Thoracic aorta (tissue), 2 donors: ENCODE data around the gene BCR. TPM values are rescaled to one million over a fixed set of nuclear protein-coding genes. Genes with fewer than 3 reads are reported as not detected.

Experiments
- ATAC-seq: fragments of 150-250 bp; one replicate; pipeline ENCODE4 v1.8.0; 2017; ENCODE audit warnings: low read depth; ENCODE audit not compliant: insufficient number of reproducible peaks, low FRiP score
- DNase-seq: peaks from one replicate; pipeline ENCODE4 v3.0.0-alpha.2; 2020; ENCODE audit warnings: low spot score
- H3K27ac ChIP-seq, 2 donors: fragments of 200-600 bp; sonication (generic); 1 replicate in 1 of 2; 2 replicates in 1 of 2; pipeline ENCODE4 v1.5.1; 2016; ENCODE audit warnings: mild to moderate bottlenecking in 2 of 2, moderate library complexity in 2 of 2
- H3K27me3 ChIP-seq: fragments of 200-600 bp; sonication (generic); replicated peaks from 2 replicates; pipeline ENCODE4 v1.6.0; 2016; ENCODE audit warnings: mild to moderate bottlenecking; ENCODE audit not compliant: insufficient read depth
- H3K36me3 ChIP-seq: fragments of 200-600 bp; sonication (generic); one replicate; pipeline ENCODE4 v1.5.1; 2016
- H3K4me1 ChIP-seq, 2 donors: fragments of 200-600 bp; sonication (generic); 1 replicate in 1 of 2; 2 replicates in 1 of 2; pipeline versions ENCODE4 v1.5.1 to v1.6.0; 2016; ENCODE audit warnings: low read depth in 2 of 2, mild to moderate bottlenecking in 1 of 2; ENCODE audit not compliant: control insufficient read depth in 1 of 2
- H3K4me3 ChIP-seq: fragments of 200-600 bp; sonication (generic); 2 replicates; pipeline ENCODE4 v1.5.1; 2016; ENCODE audit warnings: mild to moderate bottlenecking
- H3K9me3 ChIP-seq: fragments of 200-600 bp; sonication (generic); 2 replicates; pipeline ENCODE4 v1.5.1; 2016
- total RNA-seq, 2 donors: library from RNA; depleted of rRNA; stranded (reverse); fragments of >200 nt; gene quantifications; one replicate each; pipeline versions ENCODE4 v1.1.0 to v1.2.3, GENCODE V29; 2016
- TF ChIP-seq, protein P1 (sequence below): fragments of 200-600 bp; sonication (generic); IDR thresholded peaks from one replicate; pipeline ENCODE4 v1.5.1; 2019; ENCODE audit warnings: antibody characterized with exemption

Gene BCR
- total RNA-seq, 2 donors from 2014 or later = 73.2 to 232 TPM

DNA sequence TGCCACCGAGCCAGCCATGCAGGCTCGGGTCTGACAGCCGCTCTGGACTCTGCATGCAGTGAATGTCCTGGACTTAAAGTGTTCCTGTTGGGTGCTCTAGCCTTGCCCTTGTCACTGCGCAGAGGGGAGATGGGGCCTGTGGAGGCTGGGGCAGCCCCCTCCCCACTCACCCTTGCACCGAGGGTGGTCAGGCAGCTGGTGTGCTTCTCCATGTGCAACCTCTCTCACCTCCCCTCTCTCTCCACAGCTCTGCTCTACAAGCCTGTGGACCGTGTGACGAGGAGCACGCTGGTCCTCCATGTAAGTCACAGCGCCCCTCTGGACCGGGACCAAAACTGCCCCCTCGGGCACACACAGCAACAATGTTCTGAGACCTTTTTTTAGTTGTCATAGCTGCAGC, 92.5 kb downstream of the BCR start:
- DNase-seq (no peak), ATAC-seq (no peak)
- Histone ChIP-seq H3K27me3 (no peaks in the 10 kb centered on the region), H3K4me3 (no peak overlapping the region), H3K36me3 (peaks cover 68% of the 10 kb centered on the region), H3K9me3 (no peaks in the 10 kb centered on the region), H3K27ac (no peak overlapping the region), H3K4me1 (peaks cover 0 to 1% of the 10 kb centered on the region in 2 donors)
- TF ChIP-seq, protein P1, sequence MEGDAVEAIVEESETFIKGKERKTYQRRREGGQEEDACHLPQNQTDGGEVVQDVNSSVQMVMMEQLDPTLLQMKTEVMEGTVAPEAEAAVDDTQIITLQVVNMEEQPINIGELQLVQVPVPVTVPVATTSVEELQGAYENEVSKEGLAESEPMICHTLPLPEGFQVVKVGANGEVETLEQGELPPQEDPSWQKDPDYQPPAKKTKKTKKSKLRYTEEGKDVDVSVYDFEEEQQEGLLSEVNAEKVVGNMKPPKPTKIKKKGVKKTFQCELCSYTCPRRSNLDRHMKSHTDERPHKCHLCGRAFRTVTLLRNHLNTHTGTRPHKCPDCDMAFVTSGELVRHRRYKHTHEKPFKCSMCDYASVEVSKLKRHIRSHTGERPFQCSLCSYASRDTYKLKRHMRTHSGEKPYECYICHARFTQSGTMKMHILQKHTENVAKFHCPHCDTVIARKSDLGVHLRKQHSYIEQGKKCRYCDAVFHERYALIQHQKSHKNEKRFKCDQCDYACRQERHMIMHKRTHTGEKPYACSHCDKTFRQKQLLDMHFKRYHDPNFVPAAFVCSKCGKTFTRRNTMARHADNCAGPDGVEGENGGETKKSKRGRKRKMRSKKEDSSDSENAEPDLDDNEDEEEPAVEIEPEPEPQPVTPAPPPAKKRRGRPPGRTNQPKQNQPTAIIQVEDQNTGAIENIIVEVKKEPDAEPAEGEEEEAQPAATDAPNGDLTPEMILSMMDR = no peak

DNA sequence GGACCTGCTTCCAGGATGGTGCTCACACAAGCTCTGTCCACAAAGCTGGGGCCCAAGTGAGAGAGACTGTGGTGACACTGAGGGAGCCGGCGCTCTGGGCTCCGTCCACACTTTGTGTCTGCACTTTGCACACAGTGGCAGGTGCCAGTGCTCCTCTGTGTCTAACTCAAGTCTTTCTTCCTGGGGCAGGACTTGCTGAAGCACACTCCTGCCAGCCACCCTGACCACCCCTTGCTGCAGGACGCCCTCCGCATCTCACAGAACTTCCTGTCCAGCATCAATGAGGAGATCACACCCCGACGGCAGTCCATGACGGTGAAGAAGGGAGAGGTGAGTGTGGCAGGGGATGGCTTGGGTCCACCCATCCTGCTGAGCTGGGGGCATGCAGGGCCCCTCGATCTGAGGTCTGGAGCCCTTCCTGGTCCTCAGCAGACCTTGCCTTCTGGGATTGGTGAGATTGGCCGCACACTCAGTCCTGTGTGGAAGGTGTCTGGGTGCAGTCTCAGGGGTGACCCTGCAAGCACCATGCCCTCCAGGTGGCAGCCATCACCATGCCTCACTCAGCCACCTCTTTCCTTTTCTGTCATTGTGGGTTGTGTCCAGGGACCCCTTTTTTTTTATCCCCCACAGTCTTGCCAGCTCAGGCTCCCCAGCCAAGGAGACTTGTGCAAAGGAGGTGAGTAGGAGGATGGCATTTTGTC, 93.3 kb downstream of the BCR start:
- peaks cover 4 to 9% of the 10 kb centered on the region in 2 donors for H3K4me1 ChIP-seq
- H3K4me3 ChIP-seq = no peak overlapping the region
- DNase-seq = no peak
- no peak overlapping the region for H3K27ac ChIP-seq
- TF ChIP-seq, protein P1 = no peak
- ATAC-seq = no peak
- no peaks in the 10 kb centered on the region for H3K9me3 ChIP-seq
- H3K36me3 ChIP-seq = peaks cover 64% of the 10 kb centered on the region
- no peaks in the 10 kb centered on the region for H3K27me3 ChIP-seq

DNA sequence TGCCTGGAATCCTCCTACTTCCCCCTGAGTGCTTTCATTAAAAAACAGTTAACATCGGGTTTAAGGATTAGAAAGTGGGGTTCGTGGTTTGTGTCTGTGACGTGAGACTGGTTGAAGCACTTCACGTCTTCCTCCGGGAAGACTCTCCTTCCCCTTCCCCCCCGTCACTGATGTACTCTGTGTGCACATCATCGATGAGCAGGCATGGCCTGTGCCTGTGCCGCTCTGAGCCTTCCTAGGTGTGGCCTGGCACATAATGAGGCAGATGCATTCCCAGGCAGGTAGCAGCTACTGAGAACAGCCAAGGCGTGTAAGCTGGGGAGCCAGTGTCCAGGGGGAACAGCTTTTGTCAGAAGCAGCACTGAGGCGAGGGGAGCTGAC, 93.8 kb downstream of the BCR start:
- DNase-seq (no peak), ATAC-seq (no peak)
- Histone ChIP-seq H3K4me3 (no peak overlapping the region), H3K36me3 (peaks cover 59% of the 10 kb centered on the region), H3K27ac (no peak overlapping the region), H3K9me3 (no peaks in the 10 kb centered on the region), H3K4me1 (peaks cover 10 to 14% of the 10 kb centered on the region in 2 donors), H3K27me3 (no peaks in the 10 kb centered on the region)
- TF ChIP-seq, protein P1 = no peak

DNA sequence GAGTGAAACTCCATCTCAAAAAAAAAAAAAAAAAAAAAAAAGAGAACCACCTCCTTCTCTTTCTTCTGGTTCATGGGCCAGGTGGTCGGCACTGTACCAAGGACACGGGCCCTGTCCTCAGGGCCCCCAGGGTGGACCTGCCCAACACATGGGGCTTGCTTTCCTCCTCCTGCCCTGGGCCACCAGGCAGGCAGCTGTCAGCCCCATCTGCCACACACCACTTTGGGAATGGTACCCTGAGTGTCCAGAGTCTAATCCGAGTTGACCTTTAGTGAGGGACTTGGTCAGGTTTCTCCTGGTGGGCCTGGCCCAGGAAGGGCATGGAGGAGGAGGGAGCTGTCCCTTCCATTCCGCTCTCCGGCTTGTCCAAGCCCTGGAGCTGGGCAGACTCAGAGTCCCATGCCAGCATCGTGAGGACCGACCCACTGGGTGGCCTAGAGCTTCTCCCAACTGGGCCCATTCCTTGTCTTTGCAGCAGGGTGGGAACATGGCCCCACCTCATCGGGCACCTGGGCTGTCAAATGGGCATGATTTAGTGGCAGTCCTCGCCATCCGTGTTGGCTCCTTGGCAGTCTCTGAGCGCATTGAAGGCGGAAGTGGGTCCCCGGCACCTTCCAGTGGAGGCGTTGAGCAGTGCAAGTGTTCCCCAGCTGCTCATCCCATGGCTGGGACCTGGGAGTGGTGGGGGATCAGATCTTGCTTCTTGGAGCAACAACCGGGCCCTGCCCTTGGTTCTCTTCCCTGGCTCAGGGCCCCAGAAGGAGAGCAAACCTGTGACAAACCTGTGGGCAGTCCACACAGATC, 94.8 kb downstream of the BCR start:
- Histone ChIP-seq H3K27me3 (no peaks in the 10 kb centered on the region), H3K9me3 (no peaks in the 10 kb centered on the region), H3K4me3 (no peak overlapping the region), H3K27ac (no peak overlapping the region), H3K36me3 (peaks cover 52% of the 10 kb centered on the region), H3K4me1 (peaks cover 14 to 23% of the 10 kb centered on the region in 2 donors)
- ATAC-seq (no peak), DNase-seq (no peak)
- TF ChIP-seq, protein P1 = no peak

DNA sequence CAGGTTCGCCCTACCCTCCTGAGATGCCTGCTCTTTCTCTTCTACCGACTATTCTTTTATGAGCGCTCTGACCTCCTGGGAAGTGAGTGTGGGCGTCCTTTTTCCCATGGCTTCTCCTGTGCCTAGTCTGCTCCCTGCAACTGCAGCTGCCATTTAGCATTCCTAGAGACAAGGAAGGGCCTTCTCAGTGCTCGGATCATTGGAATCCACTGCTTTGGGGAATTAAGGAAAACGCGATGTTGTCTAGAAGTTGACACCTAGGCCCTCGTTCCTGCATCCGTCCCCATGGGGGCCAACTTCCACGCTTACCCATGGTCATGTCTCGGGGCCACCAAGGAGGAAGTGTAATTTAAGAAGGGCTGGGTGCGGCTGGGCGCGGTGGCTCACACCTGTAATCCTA, 95.4 kb downstream of the BCR start:
- DNase-seq (no peak), ATAC-seq (no peak)
- no peaks in the 10 kb centered on the region for H3K9me3 ChIP-seq
- no peaks in the 10 kb centered on the region for H3K27me3 ChIP-seq
- H3K4me3 ChIP-seq = no peak overlapping the region
- H3K4me1 ChIP-seq = peaks cover 14 to 30% of the 10 kb centered on the region in 2 donors
- H3K36me3 ChIP-seq = peaks cover 53% of the 10 kb centered on the region
- TF ChIP-seq, protein P1 = no peak
- H3K27ac ChIP-seq = no peak overlapping the region
